Calu3 (cell line): Measurements from ENCODE around the gene KIF26B. TPM values are rescaled to one million over a fixed set of nuclear protein-coding genes. Genes with fewer than 3 reads are reported as not detected.
A peak's percentile ranks its signal among the peaks of the same experiment; 100 is the strongest.

Source experiments
- BruUV-seq: library from RNA; stranded (reverse); fragments of 400-500 nt; replicated peaks from 2 replicates; lab custom pipeline; 2021; lab: Mats Ljungman, UMichigan
- CTCF ChIA-PET: fragments of 300-600 bp; sonication (Branson Sonifier 250); formaldehyde crosslinking; loops from one replicate; lab custom pipeline; 2022; ENCODE audit warnings: antibody characterized with exemption; lab: Charles Lee
- DNase-seq: peaks from one replicate; pipeline ENCODE4 v3.0.0; 2022
- H3K27ac Mint-ChIP-seq: one replicate; pipeline ENCODE4 v1.8.0; 2022; ENCODE audit warnings: mixed read lengths; ENCODE audit not compliant: unreplicated experiment
- H3K27me3 Mint-ChIP-seq: one replicate; pipeline ENCODE4 v1.8.0; 2022; ENCODE audit warnings: mixed read lengths; ENCODE audit not compliant: unreplicated experiment
- H3K36me3 Mint-ChIP-seq: one replicate; pipeline ENCODE4 v1.8.0; 2022; ENCODE audit warnings: mild to moderate bottlenecking, moderate library complexity, mixed read lengths; ENCODE audit not compliant: insufficient read depth, unreplicated experiment
- H3K4me1 Mint-ChIP-seq: one replicate; pipeline ENCODE4 v1.8.0; 2022; ENCODE audit warnings: mild to moderate bottlenecking, low read depth, mixed read lengths; ENCODE audit not compliant: unreplicated experiment
- H3K4me3 Mint-ChIP-seq: one replicate; pipeline ENCODE4 v1.8.0; 2022; ENCODE audit warnings: mild to moderate bottlenecking, low read depth, moderate library complexity, mixed read lengths; ENCODE audit not compliant: unreplicated experiment
- H3K9me3 Mint-ChIP-seq: one replicate; pipeline ENCODE4 v1.8.0; 2022; ENCODE audit warnings: low read depth, mixed read lengths; ENCODE audit not compliant: unreplicated experiment
- intact Hi-C: fragments of 100-400 bp; cut with micrococcal nuclease; formaldehyde crosslinking; loops from one replicate; pipeline ENCODE4 v1.10.0; 2022; ENCODE audit not compliant: unreplicated experiment
- total RNA-seq: library from RNA; stranded (reverse); gene quantifications from 2 replicates; pipeline ENCODE4 v1.2.3, GENCODE V29; 2022
- TF ChIP-seq, protein P1 (sequence below): fragments of 200-600 bp; IDR thresholded peaks from one replicate; pipeline ENCODE4 v1.8.0; 2022; ENCODE audit warnings: antibody characterized with exemption; ENCODE audit not compliant: unreplicated experiment

KIF26B gene
- total RNA-seq, 1 experiment from 2014 or later = 1.1 TPM

DNA sequence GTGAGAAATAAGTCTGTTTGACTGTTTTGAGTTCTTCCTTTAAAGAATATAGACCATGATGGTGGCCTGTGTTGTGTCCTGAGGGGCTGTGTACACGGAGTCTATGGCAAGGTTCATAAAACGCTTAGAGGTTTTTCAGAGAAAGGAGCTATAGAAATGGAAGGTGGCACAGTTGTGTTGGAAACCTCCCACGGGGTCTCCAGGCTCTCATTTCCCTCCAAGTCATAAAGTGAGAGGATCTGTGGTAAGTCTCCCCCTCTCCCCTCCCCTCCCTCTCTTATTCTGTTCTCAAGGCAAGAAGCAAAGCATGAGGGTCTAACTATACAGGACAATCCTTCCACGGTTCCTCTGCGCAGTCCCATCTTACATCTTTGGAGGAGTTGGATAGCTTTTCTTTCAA is 139.2 kb downstream of the KIF26B start:
- CTCF ChIA-PET = no interaction called here
- no peak for DNase-seq
- Mint-ChIP-seq H3K4me3 (no peak overlapping the region), H3K27me3 (no peaks in the 10 kb centered on the region), H3K36me3 (no peaks in the 10 kb centered on the region), H3K9me3 (peaks cover 3% of the 10 kb centered on the region), H3K4me1 (peaks cover 12% of the 10 kb centered on the region), H3K27ac (no peak overlapping the region)
- no TSS peak for BruUV-seq
- TF ChIP-seq, protein P1, sequence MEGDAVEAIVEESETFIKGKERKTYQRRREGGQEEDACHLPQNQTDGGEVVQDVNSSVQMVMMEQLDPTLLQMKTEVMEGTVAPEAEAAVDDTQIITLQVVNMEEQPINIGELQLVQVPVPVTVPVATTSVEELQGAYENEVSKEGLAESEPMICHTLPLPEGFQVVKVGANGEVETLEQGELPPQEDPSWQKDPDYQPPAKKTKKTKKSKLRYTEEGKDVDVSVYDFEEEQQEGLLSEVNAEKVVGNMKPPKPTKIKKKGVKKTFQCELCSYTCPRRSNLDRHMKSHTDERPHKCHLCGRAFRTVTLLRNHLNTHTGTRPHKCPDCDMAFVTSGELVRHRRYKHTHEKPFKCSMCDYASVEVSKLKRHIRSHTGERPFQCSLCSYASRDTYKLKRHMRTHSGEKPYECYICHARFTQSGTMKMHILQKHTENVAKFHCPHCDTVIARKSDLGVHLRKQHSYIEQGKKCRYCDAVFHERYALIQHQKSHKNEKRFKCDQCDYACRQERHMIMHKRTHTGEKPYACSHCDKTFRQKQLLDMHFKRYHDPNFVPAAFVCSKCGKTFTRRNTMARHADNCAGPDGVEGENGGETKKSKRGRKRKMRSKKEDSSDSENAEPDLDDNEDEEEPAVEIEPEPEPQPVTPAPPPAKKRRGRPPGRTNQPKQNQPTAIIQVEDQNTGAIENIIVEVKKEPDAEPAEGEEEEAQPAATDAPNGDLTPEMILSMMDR = no peak
- intact Hi-C loops = no loop called here

DNA sequence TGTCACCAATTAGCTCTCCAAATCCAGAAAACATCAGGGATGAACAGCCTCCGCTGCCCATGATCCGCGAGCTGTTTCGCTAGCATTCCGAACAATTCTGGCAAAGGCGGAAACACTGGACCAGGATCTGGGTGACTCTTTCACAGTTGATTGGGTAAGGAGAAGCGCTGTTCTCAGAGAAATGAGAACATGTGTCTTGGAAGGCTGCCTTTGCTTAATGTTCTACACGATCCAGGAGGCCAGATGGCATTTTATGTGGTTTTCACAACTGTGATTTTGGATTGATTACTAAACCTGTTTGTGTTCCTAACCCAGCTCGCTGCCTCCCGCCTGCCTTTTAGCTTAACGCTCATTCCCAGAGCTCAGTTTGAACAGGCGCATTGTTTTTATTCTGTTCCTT is 144.0 kb downstream of the KIF26B start:
- no peaks in the 10 kb centered on the region for H3K27me3 Mint-ChIP-seq
- no TSS peak for BruUV-seq
- H3K4me3 Mint-ChIP-seq = peak overlapping the region; percentile 54
- CTCF ChIA-PET = interaction anchor here (0.7 to 0.8 kb wide), 2 partner anchors 24 to 1310 kb away, joined by 3 to 4 read pairs; no protein-coding TSS in a partner anchor
- peak; percentile 8 for DNase-seq
- peaks cover 12% of the 10 kb centered on the region for H3K4me1 Mint-ChIP-seq
- TF ChIP-seq, protein P1 = no peak
- no peaks in the 10 kb centered on the region for H3K36me3 Mint-ChIP-seq
- intact Hi-C loops = no loop called here
- no peaks in the 10 kb centered on the region for H3K9me3 Mint-ChIP-seq
- H3K27ac Mint-ChIP-seq = no peak overlapping the region

DNA sequence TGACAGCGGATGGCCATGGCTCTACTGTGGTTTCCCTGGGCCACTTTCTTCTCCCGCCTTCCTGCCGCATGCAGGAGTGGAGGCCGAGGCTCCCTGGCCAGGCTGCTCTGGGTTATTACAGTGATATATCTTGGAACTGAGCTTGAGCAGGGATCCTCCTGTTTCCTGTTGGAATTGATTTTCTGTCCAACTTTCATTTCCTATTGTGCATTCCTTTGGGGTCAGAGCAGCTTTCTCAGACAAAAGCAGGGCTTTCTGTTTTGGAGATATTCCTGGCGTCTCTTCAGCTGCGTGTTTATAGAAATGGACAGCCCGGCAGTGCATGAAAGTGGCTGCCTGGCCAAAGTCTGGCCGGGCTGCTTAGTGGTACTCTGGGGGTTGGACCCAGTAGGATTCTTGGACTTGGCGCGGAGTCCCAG is 146.4 kb downstream of the KIF26B start:
- no peak overlapping the region for H3K27ac Mint-ChIP-seq
- peak; percentile 4 for DNase-seq
- BruUV-seq = no TSS peak
- intact Hi-C loops = no loop called here
- H3K9me3 Mint-ChIP-seq = peaks cover 2% of the 10 kb centered on the region
- peaks cover 12% of the 10 kb centered on the region for H3K4me1 Mint-ChIP-seq
- TF ChIP-seq, protein P1 = no peak
- no peaks in the 10 kb centered on the region for H3K27me3 Mint-ChIP-seq
- H3K4me3 Mint-ChIP-seq = no peak overlapping the region
- H3K36me3 Mint-ChIP-seq = no peaks in the 10 kb centered on the region
- CTCF ChIA-PET = no interaction called here

DNA sequence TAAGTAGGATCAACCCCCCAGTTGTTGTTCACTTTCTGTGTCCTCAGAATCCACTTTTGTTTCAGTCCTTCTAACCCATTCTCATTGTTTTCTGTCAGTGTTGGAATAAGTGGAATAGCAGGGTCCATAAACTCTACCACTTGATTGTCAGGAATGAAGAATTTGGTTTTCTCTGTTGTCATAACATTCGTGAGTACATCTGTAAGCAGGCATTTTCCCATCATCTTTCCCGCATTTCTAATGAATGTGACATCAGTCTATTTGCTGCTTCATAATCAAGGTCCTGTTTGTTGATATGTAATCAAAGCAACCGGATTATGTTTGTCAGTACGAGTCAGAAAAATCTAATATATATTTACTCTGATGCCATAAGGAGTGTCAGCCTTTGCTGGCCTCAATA is 147.1 kb downstream of the KIF26B start:
- intact Hi-C loops = no loop called here
- CTCF ChIA-PET = interaction anchor here (0.6 to 0.9 kb wide), 2 partner anchors 16 to 1262 kb away, joined by 3 to 5 read pairs; no protein-coding TSS in a partner anchor
- Mint-ChIP-seq H3K36me3 (no peaks in the 10 kb centered on the region), H3K4me1 (peaks cover 12% of the 10 kb centered on the region), H3K27me3 (no peaks in the 10 kb centered on the region), H3K9me3 (peaks cover 2% of the 10 kb centered on the region), H3K4me3 (no peak overlapping the region), H3K27ac (no peak overlapping the region)
- TF ChIP-seq, protein P1 = no peak
- DNase-seq = no peak
- BruUV-seq = no TSS peak
